HG02981 (cell line): Measurements from ENCODE around the gene NPIPB2.
"Not testable (repeated sequence)": the region's sequence is repeated elsewhere in the genome, so short reads cannot be mapped to it uniquely, and the experiment has no call there.

Experiments used
- ATAC-seq: cut with Tn5 transposase; IDR thresholded peaks from one replicate; pipeline ENCODE4 v1.9.1; 2021; ENCODE audit warnings: mild to moderate bottlenecking, moderate library complexity; ENCODE audit not compliant: unreplicated experiment

Gene NPIPB2

GRCh38 chr16:11962457-11962856, 20.6 kb upstream of the NPIPB2 start:
- ATAC-seq, result not testable (repeated sequence)

- ATAC-seq, result no peak
Measured at GRCh38 chr16:11957591-11958395, 15.9 kb upstream of the NPIPB2 start.

- no peak for ATAC-seq
Measured at GRCh38 chr16:11956558-11956957, 14.7 kb upstream of the NPIPB2 start.

DNA sequence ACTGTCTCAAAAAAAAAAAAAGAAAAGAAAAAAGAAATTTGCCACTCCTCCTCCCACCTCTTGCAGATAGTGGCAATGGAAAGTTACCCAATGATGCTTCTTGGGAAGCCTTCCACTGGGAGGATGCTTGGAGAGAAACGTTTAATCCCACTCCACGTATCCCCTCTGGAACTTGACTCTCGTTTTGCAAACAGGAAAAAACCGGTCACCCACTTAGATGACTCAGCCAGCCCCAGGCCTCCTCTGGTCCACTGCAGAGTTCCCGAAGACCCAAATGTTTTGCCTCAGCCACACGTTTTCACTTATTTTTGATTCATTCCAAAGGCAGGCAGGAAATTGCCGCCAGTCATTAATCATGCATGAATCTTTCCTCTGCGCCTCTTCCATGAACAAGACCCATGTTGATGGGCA, 13.9 kb upstream of the NPIPB2 start:
- ATAC-seq, result no peak

- not testable (repeated sequence) for ATAC-seq
Measured at GRCh38 chr16:11953576-11953975, 11.7 kb upstream of the NPIPB2 start.

- no peak for ATAC-seq
Measured at GRCh38 chr16:11950388-11950787, 8.5 kb upstream of the NPIPB2 start.

DNA sequence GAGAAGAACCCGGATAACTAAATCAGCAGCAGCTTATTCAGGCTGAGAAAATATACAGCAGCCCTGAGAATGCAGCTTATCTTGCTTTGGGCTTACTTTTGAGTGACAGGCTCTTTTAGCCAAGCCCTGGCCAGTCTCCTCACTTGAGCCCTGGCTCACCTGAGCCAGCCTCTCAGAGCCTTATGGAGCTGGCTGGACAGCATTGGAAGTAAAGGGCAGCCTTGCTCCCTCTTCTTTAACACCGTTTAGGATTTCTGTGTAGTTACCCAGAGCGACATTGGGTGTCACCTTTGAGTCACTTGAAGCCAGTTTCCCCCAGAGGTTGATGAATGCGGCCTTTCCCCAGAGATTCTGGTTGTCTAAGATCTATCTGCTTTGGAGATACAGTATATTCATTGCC, 7.7 kb upstream of the NPIPB2 start:
- peak; percentile 61 for ATAC-seq

DNA sequence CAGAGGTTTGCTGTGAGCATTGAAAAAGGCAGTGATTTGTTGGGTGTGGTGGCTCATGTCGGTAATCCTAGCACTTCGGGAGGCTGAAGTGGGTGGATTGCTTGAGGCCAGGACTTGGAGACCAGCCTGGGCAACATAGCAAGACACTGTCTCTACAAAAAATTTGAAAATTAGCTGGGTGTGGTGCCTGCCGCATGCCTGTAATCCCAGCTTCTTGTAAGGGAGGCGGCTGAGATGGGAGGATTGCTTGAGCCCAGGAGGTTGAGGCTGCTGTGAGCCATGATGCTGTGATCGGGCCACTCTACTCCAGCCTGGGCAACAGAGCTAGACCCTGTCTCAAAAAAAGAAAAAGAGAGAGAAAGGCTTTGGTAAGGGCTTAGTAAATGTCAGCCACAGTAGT, 7.0 kb upstream of the NPIPB2 start:
- no peak for ATAC-seq

- no peak for ATAC-seq
Measured at GRCh38 chr16:11946433-11946832, 4.6 kb upstream of the NPIPB2 start.

GRCh38 chr16:11927350-11927749, 14.5 kb downstream of the NPIPB2 start:
- not testable (repeated sequence) for ATAC-seq

DNA sequence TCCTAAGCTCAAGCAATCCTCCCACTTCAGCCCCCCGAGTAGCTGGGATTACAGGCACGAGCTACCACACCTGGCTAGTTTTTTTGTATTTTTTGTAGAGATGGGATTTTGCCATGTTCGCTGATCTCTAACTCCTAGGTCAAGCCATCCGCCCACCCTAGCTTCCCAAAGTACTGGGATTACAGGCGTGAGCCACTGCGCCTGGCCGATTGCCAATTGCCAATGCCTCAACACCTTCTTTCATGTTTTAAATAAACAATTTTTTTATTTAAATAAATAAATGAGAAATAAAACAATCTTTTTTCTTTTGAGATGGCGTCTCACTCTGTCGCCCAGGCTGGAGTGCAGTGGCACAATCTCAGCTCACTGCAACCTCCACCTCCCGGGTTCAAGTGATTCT, 17.8 kb downstream of the NPIPB2 start:
- not testable (repeated sequence) for ATAC-seq

- no peak for ATAC-seq
Measured at GRCh38 chr16:11916524-11917285, 25.1 kb downstream of the NPIPB2 start.

DNA sequence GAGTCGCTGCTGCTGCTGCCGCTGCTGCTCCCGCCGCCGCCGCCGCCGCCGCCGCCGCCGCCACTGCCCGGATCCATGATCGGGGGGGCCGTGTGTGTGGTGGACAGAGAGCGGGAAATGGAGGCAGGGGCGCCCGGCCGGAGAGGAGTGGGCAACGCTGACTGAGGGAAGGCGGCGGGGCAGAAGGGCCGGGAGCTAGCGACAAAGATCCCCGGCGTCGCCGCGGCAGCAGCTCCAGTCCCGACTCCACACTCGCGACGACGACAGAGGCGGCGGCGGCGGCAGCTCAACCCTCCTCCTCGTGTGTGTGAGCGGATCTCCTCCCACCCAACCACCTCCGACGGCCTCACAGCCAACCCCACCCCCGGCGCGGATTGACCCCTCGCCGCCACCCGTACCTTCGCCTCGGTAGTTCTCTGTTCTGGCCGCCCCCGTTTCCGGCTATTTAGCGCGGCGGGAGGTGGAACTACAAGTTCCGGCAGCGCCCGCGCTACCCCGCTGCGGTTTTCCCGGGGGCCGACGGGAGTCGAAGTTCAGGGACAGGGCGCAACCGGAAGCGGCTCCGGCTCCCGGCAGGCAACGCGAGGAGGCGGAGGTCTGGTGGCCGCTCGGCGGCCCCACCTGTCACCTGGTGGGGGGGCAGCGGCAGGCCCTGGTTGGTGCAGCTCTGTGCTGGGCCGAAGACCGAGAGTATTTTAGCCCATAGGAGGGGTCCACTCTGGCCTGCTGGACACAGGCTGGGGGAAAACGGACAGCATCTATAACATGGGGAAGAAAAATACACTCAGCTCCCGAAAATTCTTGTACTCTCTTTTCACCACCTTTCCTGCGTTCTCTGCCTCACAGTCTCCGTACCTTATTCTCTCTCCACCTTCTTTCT, 26.0 kb downstream of the NPIPB2 start, which contains the start of gene GSPT1:
Gene GSPT1 (minus strand): TSS at position 313 of the 880 bp plus-strand sequence. CDS start 236 bp downstream, at position 77.
- peak; percentile 80 for ATAC-seq

DNA sequence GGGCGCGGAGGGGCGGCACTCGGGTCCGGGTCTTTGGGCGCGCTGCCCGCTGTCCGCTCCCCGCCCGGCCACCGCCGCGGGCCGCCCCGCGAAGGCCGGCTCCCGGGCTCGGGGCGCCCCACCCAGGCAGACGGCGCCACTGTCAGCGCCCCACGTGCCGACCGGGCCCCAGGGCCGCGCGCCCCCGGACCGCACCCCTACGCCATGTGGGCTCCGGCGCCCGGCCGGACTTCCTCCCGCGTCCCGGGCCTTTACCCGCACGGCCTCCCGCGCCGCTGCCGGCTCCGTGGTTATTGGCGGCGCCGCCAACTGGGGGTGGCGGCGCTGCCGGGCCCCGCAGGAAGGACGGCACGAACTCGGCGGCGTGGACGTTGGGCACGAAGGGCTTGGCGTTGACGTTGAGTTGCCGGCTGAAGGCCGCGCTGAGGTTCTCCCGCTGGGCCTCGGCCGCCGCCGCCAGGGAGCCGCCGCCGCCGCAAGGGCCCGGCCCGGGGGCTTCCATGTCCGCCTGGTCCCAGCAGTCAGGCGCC, 26.7 kb downstream of the NPIPB2 start:
- peak; percentile 30 for ATAC-seq

DNA sequence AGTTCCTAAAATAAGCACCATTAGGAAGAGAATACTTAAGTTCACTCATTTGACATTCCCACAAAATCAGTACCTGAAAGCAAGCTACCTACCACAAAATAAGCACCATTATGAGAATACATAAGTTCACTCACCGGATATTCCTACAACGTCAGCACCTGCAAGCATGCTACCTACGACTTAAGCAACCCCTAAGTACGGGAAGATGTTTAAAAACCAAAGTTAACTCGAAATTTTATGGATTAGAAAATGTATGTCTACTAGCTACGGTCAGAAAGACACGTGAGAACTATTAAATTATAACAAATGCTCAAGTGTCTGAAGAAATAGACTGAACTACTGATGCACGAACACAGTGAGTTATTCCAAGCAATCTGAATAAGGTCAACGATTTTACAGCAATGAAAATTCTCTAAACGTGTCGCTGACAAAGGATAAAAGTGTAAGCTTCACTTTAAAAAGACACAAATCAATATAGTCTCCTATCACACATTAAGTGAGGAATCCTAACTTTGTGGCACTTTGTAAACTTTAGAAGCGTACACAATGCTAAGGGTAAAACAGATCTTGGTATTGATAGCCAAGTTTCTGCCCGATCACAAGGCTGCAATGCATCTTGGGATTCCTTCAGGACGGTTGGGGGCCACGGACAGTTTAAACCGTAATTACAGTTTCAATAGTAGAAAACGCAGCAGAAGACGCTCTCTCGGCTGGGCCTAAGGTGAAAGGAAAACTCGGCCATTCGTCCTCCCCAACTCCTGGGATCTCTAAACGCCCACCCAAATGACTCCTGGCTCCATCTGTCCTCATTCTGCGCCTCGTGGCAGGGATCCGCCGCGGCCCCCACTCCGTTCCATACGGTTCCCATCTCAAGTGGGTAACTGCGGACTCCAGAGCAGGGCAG, 27.4 kb downstream of the NPIPB2 start:
- ATAC-seq, result peak; percentile 1

- no peak for ATAC-seq
Measured at GRCh38 chr16:11913425-11914079, 28.3 kb downstream of the NPIPB2 start.

DNA sequence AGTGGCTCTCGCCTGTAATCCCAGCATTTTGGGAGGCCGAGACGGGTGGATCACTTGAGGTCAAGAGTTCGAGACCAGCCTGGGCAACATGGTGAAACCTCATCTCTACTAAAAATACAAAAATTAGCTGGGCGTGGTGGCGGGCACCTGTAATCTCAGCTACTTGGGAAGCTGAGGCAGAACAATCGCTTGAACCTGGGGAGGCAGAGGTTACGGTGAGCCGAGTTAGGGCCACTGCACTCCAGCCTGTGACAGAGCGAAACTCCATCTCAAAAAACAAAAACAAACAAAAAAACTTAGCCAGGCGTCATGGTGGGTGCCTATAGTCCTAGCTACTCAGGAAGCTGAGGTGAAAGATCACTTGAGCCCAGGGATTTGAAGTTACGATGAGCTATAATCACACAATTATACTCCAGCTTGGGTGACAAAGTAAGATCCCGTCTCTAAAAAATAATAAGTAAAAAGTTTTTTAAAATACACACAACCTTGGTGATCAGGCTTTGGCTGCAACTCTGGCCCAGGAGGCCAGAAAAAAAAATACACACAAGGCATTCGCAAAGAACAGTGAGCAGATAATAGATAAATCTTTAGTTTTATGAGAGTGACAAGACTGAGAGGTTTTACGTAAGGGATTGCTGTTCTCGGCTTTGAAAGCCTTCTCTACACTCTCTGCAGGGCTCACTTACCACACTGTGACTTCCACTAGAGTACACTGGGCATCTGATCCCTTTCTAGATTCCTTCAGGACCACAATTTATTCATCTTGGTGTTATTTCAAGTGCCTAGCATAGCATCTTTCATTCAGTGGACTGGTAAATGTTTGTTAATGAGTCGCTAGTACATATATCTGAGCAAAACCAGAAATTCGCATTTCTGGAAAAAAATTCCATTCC, 31.9 kb downstream of the NPIPB2 start:
- ATAC-seq, result no peak
